HCT116 (cell line): Measurements from ENCODE around the gene CLEC4G. TPM values are rescaled to one million over a fixed set of nuclear protein-coding genes. Genes with fewer than 3 reads are reported as not detected.

Experiments
- ATAC-seq: fragments of 200-7000 bp; cut with Tn5 transposase; 2 replicates; pipeline ENCODE4 v1.9.1; 2020; ENCODE audit warnings: mild to moderate bottlenecking, moderate library complexity
- BruUV-seq: library from RNA; stranded (reverse); fragments of 400-500 nt; replicated peaks from 2 replicates; lab custom pipeline; 2021; lab: Mats Ljungman, UMichigan
- CTCF ChIA-PET: fragments of 300-600 bp; sonication (Branson Sonifier 250); formaldehyde crosslinking; loops from one replicate; lab custom pipeline; 2021; ENCODE audit warnings: antibody characterized with exemption; lab: Charles Lee
- POLR2A ChIA-PET: fragments of 300-600, 350-600 bp; sonication (Branson Sonifier 250); formaldehyde crosslinking; loops from one replicate; lab custom pipeline; 2021; ENCODE audit warnings: antibody characterized with exemption; lab: Charles Lee
- RAD21 ChIA-PET, 2 experiments: fragments of 300-600 bp; sonication (Branson Sonifier 250); formaldehyde crosslinking; loops; one replicate each; lab custom pipeline; 2023; ENCODE audit warnings: low total read pairs in 2 of 2; ENCODE audit not compliant: uncharacterized antibody in 2 of 2, unreplicated experiment in 2 of 2, low non-redundant PET in 1 of 2; lab: Charles Lee
- DNase-seq: peaks from one replicate; pipeline ENCODE4 v3.0.0-alpha.2; 2010; ENCODE audit warnings: low read depth, low spot score
- H2AFZ ChIP-seq: fragments of 200-600 bp; shearing (Covaris generic), sonication (generic); 2 replicates; pipeline ENCODE4 v1.6.1; 2017; ENCODE audit warnings: low read depth, mixed run types, mixed read lengths, antibody characterized with exemption, low read length; ENCODE audit not compliant: poor library complexity, severe bottlenecking
- H3K27ac ChIP-seq: 2 replicates; pipeline ENCODE4 v1.5.1; 2012; ENCODE audit warnings: low read depth, low read length
- H3K27me3 ChIP-seq: fragments of 200-600 bp; sonication (generic); 2 replicates; pipeline ENCODE4 v1.6.1; 2016; ENCODE audit warnings: mixed run types, low read length, mixed read lengths; ENCODE audit not compliant: insufficient read depth
- H3K36me3 ChIP-seq, 2 experiments: fragments of 200-500 bp in 1 of 2; fragments of 200-600 bp in 1 of 2; sonication (Bioruptor generic) in 1 of 2; sonication (generic) in 1 of 2; 2 replicates each; pipeline versions ENCODE4 v1.5.1 to v1.6.1; 2014 to 2016; ENCODE audit warnings: low read length in 2 of 2, inconsistent platforms in 1 of 2, mixed read lengths in 1 of 2, mixed run types in 1 of 2; ENCODE audit not compliant: insufficient read depth in 2 of 2, control insufficient read depth in 1 of 2
- H3K4me1 ChIP-seq, 2 experiments: fragments of 200-600 bp in 1 of 2; sonication (generic) in 1 of 2; 2 replicates each; pipeline versions ENCODE4 v1.5.1 to v1.6.1; 2012 to 2017; ENCODE audit warnings: low read length in 2 of 2, inconsistent platforms in 1 of 2, mild to moderate bottlenecking in 1 of 2, mixed read lengths in 1 of 2, mixed run types in 1 of 2, moderate library complexity in 1 of 2; ENCODE audit not compliant: insufficient read depth in 2 of 2, control insufficient read depth in 1 of 2
- H3K4me2 ChIP-seq: fragments of 200-600 bp; sonication (generic); 2 replicates; pipeline ENCODE4 v1.6.1; 2017; ENCODE audit warnings: mixed run types, low read length, mixed read lengths
- H3K4me3 ChIP-seq, 2 experiments: fragments of 200-600 bp in 1 of 2; sonication (generic) in 1 of 2; replicated peaks in 1 of 2; 2 replicates each; pipeline ENCODE4 v1.5.1; 2011 to 2016; ENCODE audit warnings: low read length in 2 of 2, control low read depth in 1 of 2, low read depth in 1 of 2, mild to moderate bottlenecking in 1 of 2, mixed read lengths in 1 of 2, mixed run types in 1 of 2
- H3K79me2 ChIP-seq: fragments of 200-600 bp; sonication (generic); 2 replicates; pipeline ENCODE4 v1.6.1; 2017; ENCODE audit warnings: mild to moderate bottlenecking, mixed run types, low read length, moderate library complexity, mixed read lengths; ENCODE audit not compliant: insufficient read depth
- H3K9ac ChIP-seq: fragments of 200-600 bp; sonication (generic); 2 replicates; pipeline ENCODE4 v1.6.1; 2016; ENCODE audit warnings: low read length, mixed read lengths
- H3K9me2 ChIP-seq: fragments of 200-600 bp; sonication (generic), shearing (Covaris generic); 2 replicates; pipeline ENCODE4 v1.6.1; 2017; ENCODE audit warnings: mixed run types, mild to moderate bottlenecking, moderate library complexity; ENCODE audit not compliant: insufficient read depth
- H3K9me3 ChIP-seq, 2 experiments: fragments of 200-500 bp in 1 of 2; fragments of 200-600 bp in 1 of 2; sonication (Bioruptor generic) in 1 of 2; sonication (generic) in 1 of 2; 2 replicates each; pipeline ENCODE4 v1.6.1; 2014 to 2017; ENCODE audit warnings: low read length in 2 of 2, mixed read lengths in 2 of 2, inconsistent platforms in 1 of 2, low read depth in 1 of 2, mild to moderate bottlenecking in 1 of 2, mixed run types in 1 of 2, moderate library complexity in 1 of 2; ENCODE audit not compliant: control insufficient read depth in 1 of 2, insufficient read depth in 1 of 2
- H4K20me1 ChIP-seq: fragments of 200-600 bp; sonication (generic), shearing (Covaris generic); 2 replicates; pipeline ENCODE4 v1.6.1; 2017; ENCODE audit warnings: mixed run types, mild to moderate bottlenecking, moderate library complexity; ENCODE audit not compliant: insufficient read depth
- ATF3 ChIP-seq: IDR thresholded peaks from 2 replicates; pipeline ENCODE4 v1.6.1; 2012
- CBX3 ChIP-seq: IDR thresholded peaks from 2 replicates; pipeline ENCODE4 v1.6.1; 2012; ENCODE audit warnings: low read depth
- FOSL1 ChIP-seq: IDR thresholded peaks from 2 replicates; pipeline ENCODE4 v1.6.1; 2012; ENCODE audit warnings: low read depth
- MAX ChIP-seq: IDR thresholded peaks from 2 replicates; pipeline ENCODE4 v1.6.1; 2012
- POLR2A ChIP-seq: IDR thresholded peaks from 2 replicates; pipeline ENCODE4 v1.7.0; 2011; ENCODE audit warnings: borderline replicate concordance; ENCODE audit not compliant: insufficient read depth, insufficient read length; ENCODE audit errors: extremely low read depth
- POLR2AphosphoS5 ChIP-seq: IDR thresholded peaks from 2 replicates; pipeline ENCODE4 v1.6.1; 2011; ENCODE audit warnings: mild to moderate bottlenecking, low read depth, low read length, moderate library complexity
- REST ChIP-seq: IDR thresholded peaks from 2 replicates; pipeline ENCODE4 v1.6.1; 2012; ENCODE audit warnings: low read depth
- SP1 ChIP-seq: IDR thresholded peaks from 2 replicates; pipeline ENCODE4 v1.6.1; 2012; ENCODE audit warnings: low read depth
- TCF7L2 ChIP-seq: IDR thresholded peaks from 2 replicates; pipeline ENCODE4 v1.7.0; 2011; ENCODE audit warnings: borderline replicate concordance, inconsistent platforms; ENCODE audit not compliant: insufficient read depth, insufficient read length; ENCODE audit errors: extremely low read depth
- ZFX ChIP-seq: fragments of 450-650 bp; IDR thresholded peaks from 2 replicates; pipeline ENCODE4 v1.6.1; 2017
- ZNF274 ChIP-seq: fragments of 200-500 bp; sonication (Bioruptor generic); IDR thresholded peaks from 2 replicates; pipeline ENCODE4 v1.6.1; 2014; ENCODE audit warnings: mild to moderate bottlenecking, low read depth, low read length, inconsistent platforms
- intact Hi-C: fragments of 100-400 bp; cut with micrococcal nuclease; formaldehyde crosslinking; loops from 2 replicates; pipeline ENCODE4 v1.10.0; 2022
- total RNA-seq: library from RNA; stranded (reverse); gene quantifications from one replicate; pipeline ENCODE4 v1.2.1, GENCODE V29; 2021; ENCODE audit not compliant: unreplicated experiment

Gene CLEC4G
- total RNA-seq, 1 experiment from 2014 or later: not detected

GRCh38 chr19:7701654-7702457 is 30.1 kb downstream of the CLEC4G start, which contains the start of gene FCER2:
TSS of gene FCER2 (minus strand) at chr19:7702131. CDS start at chr19:7699760, 2,371 bp downstream.
- Histone ChIP-seq H3K27me3 (peaks cover 11% of the 10 kb centered on the region; the same call in 1 of the 2 replicates), H3K9ac (no peak within 1 kb of the TSS), H3K9me3 (no peaks in the 10 kb centered on the region), H3K9me2 (no peaks in the 10 kb centered on the region), H4K20me1 (no peaks in the 10 kb centered on the region), H3K36me3 (no peaks in the 10 kb centered on the region), H3K4me2 (no peak within 1 kb of the TSS), H2AFZ (no peak within 1 kb of the TSS), H3K79me2 (no peaks in the 10 kb centered on the region), H3K4me1 (no peaks in the 10 kb centered on the region), H3K4me3 (no peak within 1 kb of the TSS), H3K27ac (no peak within 1 kb of the TSS)
- CTCF ChIA-PET: interaction anchor here (0.6 to 1.3 kb wide), 2 partner anchors 21 to 134 kb away, joined by 3 read pairs; partner anchors contain the start of gene TRAPPC5
- no TSS peak for BruUV-seq
- DNase-seq: no peak
- POLR2A ChIA-PET: no interaction called here
- RAD21 ChIA-PET: no interaction called here
- no peak for ATAC-seq
- TF ChIP-seq TCF7L2: peak; percentile 14
- TF ChIP-seq ATF3: no peak
- intact Hi-C loops: no loop called here

GRCh38 chr19:7701049-7701653 is 30.8 kb downstream of the CLEC4G start:
- H4K20me1 ChIP-seq: no peaks in the 10 kb centered on the region
- RAD21 ChIA-PET: no interaction called here
- peaks cover 16% of the 10 kb centered on the region; the same call in 1 of the 2 replicates for H3K27me3 ChIP-seq
- H3K4me3 ChIP-seq: no peak overlapping the region
- no peak for TF ChIP-seq SP1
- no peak for TF ChIP-seq ZFX
- no peak for TF ChIP-seq POLR2A
- no peak for TF ChIP-seq MAX
- no peak for TF ChIP-seq ATF3
- TF ChIP-seq FOSL1: no peak
- TF ChIP-seq REST: no peak
- no peak for TF ChIP-seq POLR2AphosphoS5
- no peak for TF ChIP-seq TCF7L2
- no peak for TF ChIP-seq CBX3
- no peak for TF ChIP-seq ZNF274
- TF ChIP-seq, all 23 proteins: peak for 0
- Histone ChIP-seq H3K36me3 (no peaks in the 10 kb centered on the region), H3K9me3 (no peaks in the 10 kb centered on the region), H3K9ac (no peak overlapping the region), H3K4me1 (no peaks in the 10 kb centered on the region), H3K9me2 (no peaks in the 10 kb centered on the region), H2AFZ (no peak overlapping the region), H3K79me2 (no peaks in the 10 kb centered on the region), H3K27ac (no peak overlapping the region), H3K4me2 (no peak overlapping the region)
- no TSS peak for BruUV-seq
- ATAC-seq (no peak), DNase-seq (no peak)
- ChIA-PET POLR2A (no interaction called here), CTCF (interaction anchor here (0.6 kb wide), 1 partner anchor 133 kb away, joined by 3 read pairs; no protein-coding TSS in a partner anchor)
- intact Hi-C loops: no loop called here
